ENCODE measurements around the gene TSPO2. TPM values are rescaled to one million over a fixed set of nuclear protein-coding genes. Genes with fewer than 3 reads are reported as not detected.

The TSPO2 gene
- total RNA-seq, 1 donor from 2014 or later, result not detected

- Histone ChIP-seq H3K4me3 (no peak overlapping the region), H3K36me3 (no peaks in the 10 kb centered on the region), H3K27ac (no peak overlapping the region), H3K9me3 (no peaks in the 10 kb centered on the region), H3K27me3 (ENCODE audit: low read depth) (no peaks in the 10 kb centered on the region), H3K4me1 (no peaks in the 10 kb centered on the region)
- DNase-seq, result no peak
- TF ChIP-seq CTCF (IDR thresholded peaks at IDR 0.05), result no peak
- ATAC-seq, result no peak
- intact Hi-C loops (cut with DNase I), result no loop called here
These were observed 1.2 kb upstream of the TSPO2 start for GRCh38 chr6:41040940-41041536.

GRCh38 chr6:41043151-41043550 lies 884 bp downstream of the TSPO2 start:
- H3K27ac ChIP-seq, result no peak overlapping the region
- H3K4me3 ChIP-seq, result no peak overlapping the region
- ATAC-seq (no peak), DNase-seq (no peak)
- H3K4me1 ChIP-seq, result no peaks in the 10 kb centered on the region
- H3K9me3 ChIP-seq, result no peaks in the 10 kb centered on the region
- no peaks in the 10 kb centered on the region for H3K27me3 ChIP-seq (ENCODE audit: low read depth)
- intact Hi-C loops (cut with DNase I), result no loop called here
- no peaks in the 10 kb centered on the region for H3K36me3 ChIP-seq
- TF ChIP-seq CTCF (IDR thresholded peaks at IDR 0.05), result no peak

GRCh38 chr6:41045664-41046063 lies 3.4 kb downstream of the TSPO2 start:
- no peaks in the 10 kb centered on the region for H3K36me3 ChIP-seq
- no peak overlapping the region for H3K27ac ChIP-seq
- no peak for TF ChIP-seq CTCF (IDR thresholded peaks at IDR 0.05)
- intact Hi-C loops (cut with DNase I), result no loop called here
- no peaks in the 10 kb centered on the region for H3K9me3 ChIP-seq
- DNase-seq, result no peak
- H3K4me1 ChIP-seq, result no peaks in the 10 kb centered on the region
- no peak overlapping the region for H3K4me3 ChIP-seq
- ATAC-seq, result no peak
- H3K27me3 ChIP-seq (ENCODE audit: low read depth), result no peaks in the 10 kb centered on the region

GRCh38 chr6:41046084-41046483 lies 3.8 kb downstream of the TSPO2 start:
- H3K27ac ChIP-seq, result no peak overlapping the region
- intact Hi-C loops (cut with DNase I), result no loop called here
- ATAC-seq (no peak), DNase-seq (no peak)
- no peaks in the 10 kb centered on the region for H3K9me3 ChIP-seq
- H3K27me3 ChIP-seq (ENCODE audit: low read depth), result no peaks in the 10 kb centered on the region
- H3K36me3 ChIP-seq, result no peaks in the 10 kb centered on the region
- H3K4me3 ChIP-seq, result no peak overlapping the region
- TF ChIP-seq CTCF (IDR thresholded peaks at IDR 0.05), result no peak
- H3K4me1 ChIP-seq, result no peaks in the 10 kb centered on the region

GRCh38 chr6:41047306-41047705 lies 5.0 kb downstream of the TSPO2 start:
- intact Hi-C loops (cut with DNase I), result no loop called here
- no peak for DNase-seq
- H3K36me3 ChIP-seq, result no peaks in the 10 kb centered on the region
- peaks cover 11% of the 10 kb centered on the region for H3K4me1 ChIP-seq
- H3K9me3 ChIP-seq, result no peaks in the 10 kb centered on the region
- H3K4me3 ChIP-seq, result no peak overlapping the region
- H3K27ac ChIP-seq, result no peak overlapping the region
- no peak for TF ChIP-seq CTCF (IDR thresholded peaks at IDR 0.05)
- H3K27me3 ChIP-seq (ENCODE audit: low read depth), result no peaks in the 10 kb centered on the region
- no peak for ATAC-seq

Measured in lower lobe of right lung (tissue), 2 donors.